Parathyroid adenoma (tissue), 2 donors: Measurements from ENCODE around the gene PKMYT1.

Experiments used
- H2AFZ ChIP-seq: fragments of 300-600 bp; sonication (generic); one replicate; pipeline ENCODE4 v1.7.0; 2017; ENCODE audit warnings: antibody characterized with exemption, mild to moderate bottlenecking
- H3K27ac ChIP-seq: fragments of 300-600 bp; sonication (generic); one replicate; pipeline ENCODE4 v1.7.0; 2017
- H3K27me3 ChIP-seq: fragments of 300-600 bp; sonication (generic); one replicate; pipeline ENCODE4 v1.7.0; 2017; ENCODE audit warnings: low read length; ENCODE audit not compliant: control insufficient read depth, insufficient read depth
- H3K36me3 ChIP-seq: fragments of 300-600 bp; sonication (generic); one replicate; pipeline ENCODE4 v1.7.0; 2017; ENCODE audit warnings: low read length; ENCODE audit not compliant: control insufficient read depth, insufficient read depth
- H3K4me1 ChIP-seq: fragments of 300-600 bp; sonication (generic); one replicate; pipeline ENCODE4 v1.7.0; 2017; ENCODE audit warnings: control low read depth
- H3K4me2 ChIP-seq: fragments of 300-600 bp; sonication (generic); one replicate; pipeline ENCODE4 v1.7.0; 2017; ENCODE audit warnings: low read length
- H3K4me3 ChIP-seq: fragments of 300-600 bp; sonication (generic); one replicate; pipeline ENCODE4 v1.7.0; 2017; ENCODE audit warnings: low read depth, low read length
- H3K79me2 ChIP-seq: fragments of 300-600 bp; sonication (generic); one replicate; pipeline ENCODE4 v1.7.0; 2017; ENCODE audit warnings: control low read depth
- H3K9ac ChIP-seq: fragments of 300-600 bp; sonication (generic); one replicate; pipeline ENCODE4 v1.7.0; 2017; ENCODE audit warnings: mild to moderate bottlenecking
- H3K9me3 ChIP-seq: fragments of 300-600 bp; sonication (generic); one replicate; pipeline ENCODE4 v1.7.0; 2017; ENCODE audit warnings: low read length; ENCODE audit not compliant: control insufficient read depth
- TF ChIP-seq, protein P1 (sequence below): fragments of 300-600 bp; sonication (generic); IDR thresholded peaks from one replicate; pipeline ENCODE4 v1.7.0; 2017; ENCODE audit warnings: antibody characterized with exemption, mild to moderate bottlenecking
- donor health status: primary hyperparathyroidism.

Gene PKMYT1

DNA sequence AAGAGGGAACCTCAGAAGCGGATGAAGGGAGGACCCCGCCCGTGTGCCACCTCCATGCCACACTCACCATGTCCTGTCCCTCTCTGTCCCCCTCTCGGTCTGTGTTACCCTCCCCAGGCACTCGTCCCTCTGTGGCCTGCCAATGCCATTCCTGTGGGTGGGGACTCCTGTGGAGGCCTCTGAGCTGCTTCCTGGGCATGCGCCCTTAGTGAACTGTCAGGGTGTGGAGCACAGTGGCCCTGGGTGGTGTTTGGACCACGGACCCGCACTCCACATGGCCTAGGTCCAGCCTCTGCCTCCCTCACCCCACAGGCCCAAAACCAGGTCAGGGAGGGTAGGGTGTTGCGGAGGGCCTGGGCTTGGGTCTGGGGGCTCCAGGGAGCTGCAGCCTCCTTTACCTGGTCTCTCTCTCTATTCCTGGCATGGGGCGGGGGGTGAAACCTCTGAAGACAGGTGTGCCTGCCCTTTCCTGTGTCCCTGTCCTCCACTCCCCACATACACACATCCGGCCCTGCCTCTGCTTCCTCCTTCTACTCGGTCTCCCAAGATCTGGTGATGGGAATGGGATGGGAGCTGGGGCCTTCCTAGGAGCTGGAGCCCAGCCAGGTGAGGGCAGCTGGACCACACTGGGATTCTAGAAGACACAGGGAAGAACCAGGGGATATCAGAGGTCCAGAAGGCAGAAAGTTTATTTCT lies 11.5 kb upstream of the PKMYT1 start:
- Histone ChIP-seq H3K4me3 (no peak overlapping the region), H3K36me3 (no peaks in the 10 kb centered on the region), H3K27ac (no peak overlapping the region), H3K4me1 (no peaks in the 10 kb centered on the region), H3K9ac (no peak overlapping the region), H3K27me3 (no peaks in the 10 kb centered on the region), H2AFZ (no peak overlapping the region), H3K9me3 (no peaks in the 10 kb centered on the region), H3K79me2 (no peaks in the 10 kb centered on the region), H3K4me2 (no peak overlapping the region)
- TF ChIP-seq, protein P1, sequence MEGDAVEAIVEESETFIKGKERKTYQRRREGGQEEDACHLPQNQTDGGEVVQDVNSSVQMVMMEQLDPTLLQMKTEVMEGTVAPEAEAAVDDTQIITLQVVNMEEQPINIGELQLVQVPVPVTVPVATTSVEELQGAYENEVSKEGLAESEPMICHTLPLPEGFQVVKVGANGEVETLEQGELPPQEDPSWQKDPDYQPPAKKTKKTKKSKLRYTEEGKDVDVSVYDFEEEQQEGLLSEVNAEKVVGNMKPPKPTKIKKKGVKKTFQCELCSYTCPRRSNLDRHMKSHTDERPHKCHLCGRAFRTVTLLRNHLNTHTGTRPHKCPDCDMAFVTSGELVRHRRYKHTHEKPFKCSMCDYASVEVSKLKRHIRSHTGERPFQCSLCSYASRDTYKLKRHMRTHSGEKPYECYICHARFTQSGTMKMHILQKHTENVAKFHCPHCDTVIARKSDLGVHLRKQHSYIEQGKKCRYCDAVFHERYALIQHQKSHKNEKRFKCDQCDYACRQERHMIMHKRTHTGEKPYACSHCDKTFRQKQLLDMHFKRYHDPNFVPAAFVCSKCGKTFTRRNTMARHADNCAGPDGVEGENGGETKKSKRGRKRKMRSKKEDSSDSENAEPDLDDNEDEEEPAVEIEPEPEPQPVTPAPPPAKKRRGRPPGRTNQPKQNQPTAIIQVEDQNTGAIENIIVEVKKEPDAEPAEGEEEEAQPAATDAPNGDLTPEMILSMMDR: no peak

DNA sequence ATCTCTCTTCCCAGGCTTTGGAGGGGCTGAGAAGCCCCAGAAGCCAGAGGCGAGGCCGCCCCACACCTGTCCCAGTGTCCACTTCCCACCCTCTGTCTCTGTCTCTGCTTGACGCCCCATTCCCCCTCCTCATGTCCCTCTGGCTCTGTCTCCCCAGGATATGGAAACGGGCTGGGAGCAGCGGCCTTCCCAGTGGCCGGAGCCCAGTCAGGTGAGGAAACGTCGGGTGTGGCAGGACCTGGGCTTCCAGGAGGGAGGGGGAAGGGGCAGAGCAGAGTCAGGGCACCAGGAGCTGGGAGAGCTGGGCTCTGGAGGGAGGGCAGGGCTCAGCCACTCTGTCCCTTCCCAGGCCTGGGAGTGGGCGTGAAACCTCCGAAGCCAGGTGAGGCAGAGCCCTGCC lies 10.6 kb upstream of the PKMYT1 start:
- H3K79me2 ChIP-seq: no peaks in the 10 kb centered on the region
- H3K9ac ChIP-seq: no peak overlapping the region
- H3K4me3 ChIP-seq: no peak overlapping the region
- no peak overlapping the region for H3K4me2 ChIP-seq
- H3K9me3 ChIP-seq: no peaks in the 10 kb centered on the region
- TF ChIP-seq, protein P1: no peak
- H3K36me3 ChIP-seq: no peaks in the 10 kb centered on the region
- H3K4me1 ChIP-seq: no peaks in the 10 kb centered on the region
- no peak overlapping the region for H3K27ac ChIP-seq
- H2AFZ ChIP-seq: no peak overlapping the region
- H3K27me3 ChIP-seq: no peaks in the 10 kb centered on the region

DNA sequence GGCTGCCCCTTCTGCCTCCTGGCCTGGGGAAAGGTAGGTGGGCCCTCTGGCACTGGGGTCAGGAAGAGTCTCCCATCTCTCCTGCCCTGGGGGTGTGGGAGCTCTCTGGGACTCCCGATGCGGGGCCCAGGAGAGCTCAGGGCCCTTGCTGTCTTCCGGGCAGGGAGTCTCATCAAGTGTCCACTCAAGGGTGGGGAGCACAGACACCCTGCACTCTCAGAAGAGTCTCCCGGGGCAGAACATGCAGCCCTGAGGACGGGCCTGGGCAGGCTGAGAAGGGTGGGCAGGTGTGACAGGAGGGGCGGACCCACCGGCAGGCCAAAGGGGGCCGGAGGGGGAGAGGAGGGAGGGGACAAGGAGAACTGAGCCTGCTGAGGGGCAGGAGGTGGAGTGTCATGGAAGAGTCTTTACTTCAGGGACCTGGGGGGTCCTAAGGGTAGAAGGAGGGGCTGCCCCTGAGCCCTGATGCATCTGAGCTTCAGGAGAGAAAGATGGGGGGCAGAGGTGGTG lies 8.4 kb upstream of the PKMYT1 start:
- H2AFZ ChIP-seq: no peak overlapping the region
- H3K27ac ChIP-seq: no peak overlapping the region
- TF ChIP-seq, protein P1: no peak
- H3K4me2 ChIP-seq: no peak overlapping the region
- H3K9me3 ChIP-seq: no peaks in the 10 kb centered on the region
- H3K4me3 ChIP-seq: no peak overlapping the region
- H3K27me3 ChIP-seq: no peaks in the 10 kb centered on the region
- peaks cover 3% of the 10 kb centered on the region for H3K4me1 ChIP-seq
- H3K36me3 ChIP-seq: no peaks in the 10 kb centered on the region
- no peak overlapping the region for H3K9ac ChIP-seq
- no peaks in the 10 kb centered on the region for H3K79me2 ChIP-seq

DNA sequence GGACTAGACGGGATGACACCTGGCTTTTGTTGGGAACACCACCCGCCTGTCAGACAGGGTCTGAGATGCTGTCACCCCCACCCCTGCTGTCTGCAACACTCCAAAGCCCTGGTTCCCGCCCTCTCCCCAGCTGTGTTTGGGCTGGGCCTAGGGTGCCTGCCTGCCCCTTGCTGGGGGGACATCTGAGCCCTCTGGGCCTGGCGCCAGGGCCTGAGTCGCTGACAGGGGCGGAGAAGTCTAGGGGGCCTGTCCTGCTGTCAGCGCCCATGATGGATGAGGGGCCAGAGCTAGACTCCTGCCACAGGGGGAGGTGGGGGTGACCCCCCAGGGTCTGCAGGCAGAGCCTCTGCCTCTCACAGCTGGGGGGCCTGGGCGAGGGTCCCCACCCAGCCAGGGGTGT lies 7.6 kb upstream of the PKMYT1 start:
- Histone ChIP-seq H3K9me3 (no peaks in the 10 kb centered on the region), H3K36me3 (no peaks in the 10 kb centered on the region), H3K9ac (no peak overlapping the region), H3K4me3 (no peak overlapping the region), H3K4me2 (no peak overlapping the region), H2AFZ (no peak overlapping the region), H3K79me2 (no peaks in the 10 kb centered on the region), H3K4me1 (peaks cover 3% of the 10 kb centered on the region), H3K27ac (no peak overlapping the region), H3K27me3 (no peaks in the 10 kb centered on the region)
- TF ChIP-seq, protein P1: no peak

DNA sequence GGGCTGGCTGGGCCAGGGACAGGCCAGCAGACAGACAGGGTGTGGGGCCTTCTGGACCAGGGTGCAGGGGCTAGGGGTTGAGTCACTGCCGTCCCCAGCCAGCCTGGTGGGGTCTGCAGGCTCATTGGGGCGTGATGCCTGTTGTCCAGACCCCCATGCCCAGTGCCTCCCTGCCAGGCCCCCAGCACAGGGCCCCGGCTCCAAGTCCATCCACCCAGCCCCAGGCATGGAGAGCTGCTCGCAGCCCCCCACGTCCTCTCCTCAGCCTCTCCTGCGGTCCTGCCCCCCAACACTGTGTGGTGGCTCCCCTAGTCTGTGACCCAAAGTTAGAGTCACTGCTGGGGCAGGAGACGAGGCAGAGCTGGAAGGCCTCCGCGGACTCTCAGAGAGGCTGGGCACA lies 7.0 kb upstream of the PKMYT1 start:
- H3K27me3 ChIP-seq: no peaks in the 10 kb centered on the region
- H3K9me3 ChIP-seq: no peaks in the 10 kb centered on the region
- H3K79me2 ChIP-seq: no peaks in the 10 kb centered on the region
- no peaks in the 10 kb centered on the region for H3K36me3 ChIP-seq
- no peak overlapping the region for H2AFZ ChIP-seq
- no peak overlapping the region for H3K4me2 ChIP-seq
- TF ChIP-seq, protein P1: no peak
- no peak overlapping the region for H3K9ac ChIP-seq
- no peak overlapping the region for H3K4me3 ChIP-seq
- H3K4me1 ChIP-seq: peaks cover 3% of the 10 kb centered on the region
- H3K27ac ChIP-seq: no peak overlapping the region
